T-cell (primary cell): ENCODE data around the gene COL4A1. TPM values are rescaled to one million over a fixed set of nuclear protein-coding genes. Genes with fewer than 3 reads are reported as not detected.

ENCODE experiments used
- ATAC-seq, 4 experiments: fragments of 200-7000 bp in 3 of 4; fragments of 150-1000 bp in 1 of 4; cut with Tn5 transposase; replicated peaks in 1 of 4; 1 replicate in 3 of 4; 2 replicates in 1 of 4; pipeline ENCODE4 v1.10.0; 2021; ENCODE audit warnings: moderate library complexity in 3 of 4, mild to moderate bottlenecking in 2 of 4, moderate number of reproducible peaks in 1 of 4
- CTCF ChIA-PET, 2 donors: fragments of 300-600 bp; sonication (Branson Sonifier 250); formaldehyde crosslinking; loops; one replicate each; lab custom pipeline; 2022; ENCODE audit warnings: antibody characterized with exemption in 2 of 2; lab: Charles Lee
- POLR2A ChIA-PET, 2 donors: fragments of 300-600 bp; sonication (Branson Sonifier 250); formaldehyde crosslinking; loops; one replicate each; lab custom pipeline; 2022; ENCODE audit warnings: antibody characterized with exemption in 2 of 2; lab: Charles Lee
- DNase-seq, 35 experiments: peaks; one replicate each; pipeline versions ENCODE4 v3.0.0 to v3.0.0-alpha.2; 2013 to 2023
- H3K27ac ChIP-seq: one replicate; pipeline ENCODE4 v1.5.1; 2013; ENCODE audit warnings: low read length
- H3K27me3 ChIP-seq, 2 experiments: replicated peaks in 1 of 2; 1 replicate in 1 of 2; 2 replicates in 1 of 2; pipeline versions ENCODE4 v1.6.1 to v1.7.0; 2013; ENCODE audit warnings: low read length in 1 of 2, mixed read lengths in 1 of 2; ENCODE audit not compliant: control insufficient read depth in 2 of 2, insufficient read depth in 2 of 2; ENCODE audit errors: extremely low read depth in 1 of 2
- H3K36me3 ChIP-seq, 2 donors: 1 replicate in 1 of 2; 2 replicates in 1 of 2; pipeline versions ENCODE4 v1.6.1 to v1.7.0; 2013; ENCODE audit warnings: low read length in 1 of 2; ENCODE audit not compliant: control insufficient read depth in 2 of 2, insufficient read depth in 1 of 2; ENCODE audit errors: extremely low read depth in 1 of 2
- H3K4me1 ChIP-seq, 2 experiments: 1 replicate in 1 of 2; 2 replicates in 1 of 2; pipeline versions ENCODE4 v1.6.1 to v1.7.0; 2013; ENCODE audit warnings: low read length in 2 of 2, mixed read lengths in 1 of 2; ENCODE audit not compliant: insufficient read depth in 2 of 2, control insufficient read depth in 1 of 2; ENCODE audit errors: extremely low read depth in 1 of 2
- H3K4me3 ChIP-seq, 2 donors: 1 replicate in 1 of 2; 2 replicates in 1 of 2; pipeline versions ENCODE4 v1.5.1 to v1.7.0; 2013; ENCODE audit warnings: mild to moderate bottlenecking in 2 of 2, low read length in 1 of 2, moderate library complexity in 1 of 2; ENCODE audit not compliant: control insufficient read depth in 1 of 2; ENCODE audit errors: extremely low read depth in 1 of 2
- H3K9me3 ChIP-seq: 2 replicates; pipeline ENCODE4 v1.7.0; 2013
- H3K27ac Mint-ChIP-seq, 2 donors: one replicate each; pipeline ENCODE4 v1.8.0; 2020 to 2021; ENCODE audit warnings: mild to moderate bottlenecking in 2 of 2, mixed read lengths in 2 of 2
- H3K27me3 Mint-ChIP-seq, 2 donors: one replicate each; pipeline ENCODE4 v1.8.0; 2021 to 2022; ENCODE audit warnings: mixed read lengths in 2 of 2
- H3K36me3 Mint-ChIP-seq: one replicate; pipeline ENCODE4 v1.8.0; 2021; ENCODE audit warnings: mixed read lengths
- H3K4me1 Mint-ChIP-seq, 3 donors: one replicate each; pipeline ENCODE4 v1.8.0; 2020 to 2022; ENCODE audit warnings: mixed read lengths in 3 of 3, mild to moderate bottlenecking in 1 of 3
- H3K4me3 Mint-ChIP-seq, 3 donors: one replicate each; pipeline ENCODE4 v1.8.0; 2020 to 2022; ENCODE audit warnings: mild to moderate bottlenecking in 3 of 3, mixed read lengths in 3 of 3, moderate library complexity in 3 of 3
- H3K9me3 Mint-ChIP-seq, 3 donors: one replicate each; pipeline ENCODE4 v1.8.0; 2020 to 2022; ENCODE audit warnings: mixed read lengths in 3 of 3
- WGBS: methylation state at CpG from one replicate; pipeline ENCODE4 v1.1.5; 2013; ENCODE audit warnings: missing lambda C conversion rate; ENCODE audit not compliant: insufficient coverage; 5-methylcytosine and 5-hydroxymethylcytosine counted together
- total RNA-seq, 35 experiments: library from RNA in 6 of 35; stranded (reverse) in 6 of 35; fragments of 120-200 nt in 1 of 35; gene quantifications; one replicate each; pipeline versions ENCODE4 v1.2.1 to v1.2.4 and lab custom pipeline; 2013 to 2026

COL4A1 gene
- total RNA-seq, 5 donors from 2014 or later (not counting 1 experiment from before 2014, with no cell fraction given), result 0.49 to 1.3 (median 0.85) TPM; not detected in 2

GRCh38 chr13:110266431-110266809 lies 40.5 kb downstream of the COL4A1 start:
- ATAC-seq (no peak), DNase-seq (no peak)
- H3K27ac ChIP-seq, result no peak overlapping the region
- no peaks in the 10 kb centered on the region for H3K4me1 ChIP-seq
- POLR2A ChIA-PET, result no interaction called here
- no peaks in the 10 kb centered on the region for H3K9me3 Mint-ChIP-seq
- 90% methylated on average over 3 of the region's 8 CpGs for WGBS
- H3K27me3 ChIP-seq, result peaks cover 0 to 13% of the 10 kb centered on the region in 2 experiments
- H3K4me3 Mint-ChIP-seq, result no peak overlapping the region
- no peaks in the 10 kb centered on the region for H3K36me3 Mint-ChIP-seq
- H3K9me3 ChIP-seq, result no peaks in the 10 kb centered on the region
- H3K4me1 Mint-ChIP-seq, result no peaks in the 10 kb centered on the region
- no peak overlapping the region for H3K27ac Mint-ChIP-seq
- CTCF ChIA-PET, result no interaction called here
- peaks cover 22 to 27% of the 10 kb centered on the region in 2 donors for H3K27me3 Mint-ChIP-seq
- no peaks in the 10 kb centered on the region for H3K36me3 ChIP-seq
- H3K4me3 ChIP-seq, result no peak overlapping the region

GRCh38 chr13:110265682-110266430 lies 41.1 kb downstream of the COL4A1 start:
- no peaks in the 10 kb centered on the region for H3K36me3 Mint-ChIP-seq
- ATAC-seq (no peak), DNase-seq (no peak)
- H3K27ac ChIP-seq, result no peak overlapping the region
- H3K9me3 Mint-ChIP-seq, result no peaks in the 10 kb centered on the region
- CTCF ChIA-PET, result no interaction called here
- POLR2A ChIA-PET, result no interaction called here
- no peak overlapping the region for H3K4me3 ChIP-seq
- no peaks in the 10 kb centered on the region for H3K4me1 Mint-ChIP-seq
- H3K36me3 ChIP-seq, result no peaks in the 10 kb centered on the region
- 72% methylated on average over 29 of the region's 38 CpGs for WGBS
- H3K27ac Mint-ChIP-seq, result no peak overlapping the region
- H3K4me3 Mint-ChIP-seq, result no peak overlapping the region
- H3K27me3 Mint-ChIP-seq, result peaks cover 19 to 27% of the 10 kb centered on the region in 2 donors
- peaks cover 0 to 18% of the 10 kb centered on the region in 2 experiments for H3K27me3 ChIP-seq
- no peaks in the 10 kb centered on the region for H3K4me1 ChIP-seq
- H3K9me3 ChIP-seq, result no peaks in the 10 kb centered on the region

- H3K9me3 ChIP-seq, result no peaks in the 10 kb centered on the region
- H3K9me3 Mint-ChIP-seq, result peaks cover 0 to under 1% (median 0%) of the 10 kb centered on the region in 3 donors
- ChIA-PET CTCF (no interaction called here), POLR2A (no interaction called here)
- H3K4me1 Mint-ChIP-seq, result no peaks in the 10 kb centered on the region
- H3K4me3 ChIP-seq, result no peak overlapping the region
- no peak for DNase-seq
- H3K27ac ChIP-seq, result no peak overlapping the region
- H3K27ac Mint-ChIP-seq, result no peak overlapping the region
- WGBS, result 58% methylated on average over 6 of the region's 6 CpGs
- H3K36me3 ChIP-seq, result no peaks in the 10 kb centered on the region
- H3K4me3 Mint-ChIP-seq, result no peak overlapping the region
- no peak for ATAC-seq
- peaks cover 22 to 31% of the 10 kb centered on the region in 2 donors for H3K27me3 Mint-ChIP-seq
- no peaks in the 10 kb centered on the region for H3K4me1 ChIP-seq
- no peaks in the 10 kb centered on the region for H3K36me3 Mint-ChIP-seq
- H3K27me3 ChIP-seq, result peaks cover 0 to 18% of the 10 kb centered on the region in 2 experiments
Observed at GRCh38 chr13:110265341-110265681, 41.6 kb downstream of the COL4A1 start.

- Mint-ChIP-seq H3K4me1 (no peaks in the 10 kb centered on the region), H3K27ac (no peak overlapping the region), H3K27me3 (peaks cover 27 to 32% of the 10 kb centered on the region in 2 donors), H3K9me3 (peaks cover 0 to 6% (median 0%) of the 10 kb centered on the region in 3 donors), H3K4me3 (no peak overlapping the region), H3K36me3 (no peaks in the 10 kb centered on the region)
- H3K4me1 ChIP-seq, result no peaks in the 10 kb centered on the region
- ATAC-seq (no peak), DNase-seq (no peak)
- CTCF ChIA-PET, result no interaction called here
- H3K27ac ChIP-seq, result no peak overlapping the region
- no peaks in the 10 kb centered on the region for H3K9me3 ChIP-seq
- H3K36me3 ChIP-seq, result no peaks in the 10 kb centered on the region
- peaks cover 0 to 18% of the 10 kb centered on the region in 2 experiments for H3K27me3 ChIP-seq
- no CpG with 5 or more reads among the region's 12 CpGs for WGBS
- POLR2A ChIA-PET, result no interaction called here
- no peak overlapping the region for H3K4me3 ChIP-seq
Observed at GRCh38 chr13:110264685-110265275, 42.2 kb downstream of the COL4A1 start.

GRCh38 chr13:110263888-110264287 lies 43.1 kb downstream of the COL4A1 start:
- Mint-ChIP-seq H3K4me1 (no peaks in the 10 kb centered on the region), H3K9me3 (peaks cover 0 to 6% (median 0%) of the 10 kb centered on the region in 3 donors), H3K36me3 (no peaks in the 10 kb centered on the region), H3K27ac (no peak overlapping the region), H3K27me3 (peaks cover 28 to 35% of the 10 kb centered on the region in 2 donors), H3K4me3 (no peak overlapping the region)
- DNase-seq (no peak), ATAC-seq (no peak)
- ChIA-PET POLR2A (no interaction called here), CTCF (no interaction called here)
- Histone ChIP-seq H3K27me3 (peaks cover 0 to 18% of the 10 kb centered on the region in 2 experiments), H3K4me3 (no peak overlapping the region), H3K9me3 (no peaks in the 10 kb centered on the region), H3K4me1 (no peaks in the 10 kb centered on the region), H3K27ac (no peak overlapping the region), H3K36me3 (no peaks in the 10 kb centered on the region)
- no CpG with 5 or more reads among the region's 5 CpGs for WGBS

GRCh38 chr13:110263404-110263803 lies 43.6 kb downstream of the COL4A1 start:
- H3K27ac ChIP-seq, result no peak overlapping the region
- no peaks in the 10 kb centered on the region for H3K9me3 ChIP-seq
- Mint-ChIP-seq H3K27ac (no peak overlapping the region), H3K9me3 (peaks cover 0 to 6% (median 0%) of the 10 kb centered on the region in 3 donors), H3K4me3 (no peak overlapping the region), H3K36me3 (no peaks in the 10 kb centered on the region), H3K4me1 (no peaks in the 10 kb centered on the region), H3K27me3 (peaks cover 28 to 32% of the 10 kb centered on the region in 2 donors)
- peaks cover 0 to 14% of the 10 kb centered on the region in 2 experiments for H3K27me3 ChIP-seq
- ATAC-seq (no peak), DNase-seq (no peak)
- no peak overlapping the region for H3K4me3 ChIP-seq
- WGBS, result 100% methylated on average over 1 of the region's 5 CpGs
- no peaks in the 10 kb centered on the region for H3K36me3 ChIP-seq
- CTCF ChIA-PET, result no interaction called here
- POLR2A ChIA-PET, result no interaction called here
- no peaks in the 10 kb centered on the region for H3K4me1 ChIP-seq
